Endothelial cell (in vitro differentiated cells): ENCODE measurements around the gene SAE1. TPM values are rescaled to one million over a fixed set of nuclear protein-coding genes. Genes with fewer than 3 reads are reported as not detected.

ENCODE experiments used
- DNase-seq: peaks from one replicate; pipeline ENCODE4 v3.0.0; 2021; ENCODE audit warnings: low spot score
- H3K27ac Mint-ChIP-seq: one replicate; pipeline ENCODE4 v1.8.0; 2021; ENCODE audit warnings: mixed read lengths, inconsistent platforms; ENCODE audit not compliant: unreplicated experiment
- H3K27me3 Mint-ChIP-seq: one replicate; pipeline ENCODE4 v1.8.0; 2021; ENCODE audit warnings: mild to moderate bottlenecking, moderate library complexity, mixed read lengths, inconsistent platforms; ENCODE audit not compliant: unreplicated experiment
- H3K36me3 Mint-ChIP-seq: one replicate; pipeline ENCODE4 v1.8.0; 2021; ENCODE audit warnings: mild to moderate bottlenecking, low read depth, mixed read lengths, inconsistent platforms; ENCODE audit not compliant: unreplicated experiment
- H3K4me1 Mint-ChIP-seq: one replicate; pipeline ENCODE4 v1.8.0; 2021; ENCODE audit warnings: mild to moderate bottlenecking, mixed read lengths, inconsistent platforms; ENCODE audit not compliant: unreplicated experiment
- H3K4me3 Mint-ChIP-seq: one replicate; pipeline ENCODE4 v1.8.0; 2021; ENCODE audit warnings: mild to moderate bottlenecking, mixed read lengths, inconsistent platforms; ENCODE audit not compliant: unreplicated experiment
- H3K9me3 Mint-ChIP-seq: one replicate; pipeline ENCODE4 v1.8.0; 2021; ENCODE audit warnings: mixed read lengths, inconsistent platforms; ENCODE audit not compliant: unreplicated experiment
- CTCF ChIP-seq: fragments of 200-600 bp; sonication (generic); IDR thresholded peaks from one replicate; pipeline ENCODE4 v1.5.0; 2021; ENCODE audit warnings: antibody characterized with exemption; ENCODE audit not compliant: unreplicated experiment
- total RNA-seq: library from RNA; stranded (reverse); fragmentation: NEBNext Ultra II Directional; extraction: Animal tissue kit (Norgen Biotek cat#: 25700); gene quantifications from one replicate; pipeline ENCODE4 v1.2.1, GENCODE V29; 2021; ENCODE audit not compliant: unreplicated experiment

The SAE1 gene
- total RNA-seq, 1 donor from 2014 or later: 134 TPM

DNA sequence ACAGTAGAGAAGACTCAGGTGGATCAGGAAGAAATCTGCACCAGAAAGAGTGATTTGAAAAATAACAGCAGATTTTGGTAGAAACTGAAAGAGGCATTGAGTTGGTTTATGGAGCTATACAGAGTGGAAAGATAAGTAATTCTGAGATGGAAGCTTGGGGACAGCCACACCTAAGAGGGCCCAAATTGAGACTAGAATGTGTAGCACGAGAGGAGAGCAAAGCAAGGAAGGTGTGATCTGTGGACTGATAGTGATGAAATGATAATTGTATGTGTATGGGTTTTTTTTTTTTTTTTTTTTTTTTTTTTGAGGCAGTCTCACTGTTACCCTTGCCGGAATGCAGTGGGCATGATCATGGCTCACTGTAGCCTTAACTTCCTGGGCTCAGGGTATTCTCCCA lies 16.3 kb downstream of the SAE1 start:
- H3K4me1 Mint-ChIP-seq: no peaks in the 10 kb centered on the region
- no peak for DNase-seq
- H3K27me3 Mint-ChIP-seq: no peaks in the 10 kb centered on the region
- no peaks in the 10 kb centered on the region for H3K9me3 Mint-ChIP-seq
- peak overlapping the region; percentile 33 for H3K27ac Mint-ChIP-seq
- TF ChIP-seq CTCF: no peak
- H3K4me3 Mint-ChIP-seq: peak overlapping the region; percentile 67
- H3K36me3 Mint-ChIP-seq: peaks cover 44% of the 10 kb centered on the region

DNA sequence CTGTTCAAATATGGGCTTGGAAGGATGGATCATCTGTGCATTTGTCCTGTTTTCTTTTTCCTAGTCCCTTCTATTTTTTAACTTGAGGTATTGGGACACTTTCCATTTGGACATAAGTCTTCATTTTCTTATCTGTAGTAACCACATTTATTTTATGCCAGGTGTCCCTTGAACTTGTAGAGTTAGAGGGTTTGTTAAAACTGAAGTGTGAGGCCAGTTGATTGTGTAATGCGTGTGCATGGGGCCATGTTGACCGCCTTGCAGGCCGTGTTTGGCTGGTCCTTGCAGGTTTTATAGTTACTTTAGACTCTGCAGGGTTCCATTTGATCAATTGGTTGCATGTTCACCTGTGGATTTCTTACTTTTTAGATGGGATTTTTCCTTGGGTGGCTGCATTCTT lies 21.0 kb downstream of the SAE1 start:
- Mint-ChIP-seq H3K4me1 (peaks cover 7% of the 10 kb centered on the region), H3K9me3 (no peaks in the 10 kb centered on the region), H3K36me3 (peaks cover 47% of the 10 kb centered on the region), H3K4me3 (no peak overlapping the region), H3K27me3 (no peaks in the 10 kb centered on the region), H3K27ac (peak overlapping the region; percentile 19)
- no peak for DNase-seq
- no peak for TF ChIP-seq CTCF

- Mint-ChIP-seq H3K4me3 (no peak overlapping the region), H3K9me3 (no peaks in the 10 kb centered on the region), H3K27ac (no peak overlapping the region), H3K4me1 (peaks cover 13% of the 10 kb centered on the region), H3K36me3 (peaks cover 48% of the 10 kb centered on the region), H3K27me3 (peaks cover 1% of the 10 kb centered on the region)
- no peak for DNase-seq
- no peak for TF ChIP-seq CTCF
Observed at GRCh38 chr19:47152205-47152604, 21.6 kb downstream of the SAE1 start.

DNA sequence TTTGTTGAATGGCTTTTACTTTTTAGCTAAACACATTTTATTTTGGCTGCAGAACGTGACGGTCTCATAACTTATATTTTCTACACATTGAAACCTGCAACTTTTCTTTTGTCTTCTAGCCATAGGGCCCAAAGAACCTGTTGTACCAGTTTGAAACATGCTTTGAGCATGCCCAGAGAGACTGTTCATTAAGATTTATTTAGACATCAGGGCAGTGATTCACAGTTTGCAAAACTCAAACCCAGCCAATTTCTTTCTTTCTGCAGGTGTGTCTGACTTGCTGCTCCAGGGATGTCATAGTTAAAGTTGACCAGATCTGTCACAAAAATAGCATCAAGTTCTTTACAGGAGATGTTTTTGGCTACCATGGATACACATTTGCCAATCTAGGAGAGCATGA lies 22.0 kb downstream of the SAE1 start:
- H3K4me3 Mint-ChIP-seq: no peak overlapping the region
- H3K36me3 Mint-ChIP-seq: peaks cover 48% of the 10 kb centered on the region
- peaks cover 1% of the 10 kb centered on the region for H3K27me3 Mint-ChIP-seq
- no peak for TF ChIP-seq CTCF
- H3K27ac Mint-ChIP-seq: no peak overlapping the region
- no peaks in the 10 kb centered on the region for H3K9me3 Mint-ChIP-seq
- DNase-seq: no peak
- H3K4me1 Mint-ChIP-seq: peaks cover 15% of the 10 kb centered on the region

- peaks cover 1% of the 10 kb centered on the region for H3K27me3 Mint-ChIP-seq
- TF ChIP-seq CTCF: no peak
- no peaks in the 10 kb centered on the region for H3K9me3 Mint-ChIP-seq
- DNase-seq: no peak
- H3K27ac Mint-ChIP-seq: no peak overlapping the region
- H3K36me3 Mint-ChIP-seq: peaks cover 44% of the 10 kb centered on the region
- H3K4me1 Mint-ChIP-seq: peaks cover 21% of the 10 kb centered on the region
- no peak overlapping the region for H3K4me3 Mint-ChIP-seq
Observed at GRCh38 chr19:47153266-47153665, 22.6 kb downstream of the SAE1 start.
